Measurements from ENCODE around the gene RBM4.

GRCh38 chr11:66677599-66678375, 39.3 kb downstream of the RBM4 start, which contains the start of gene RBM4B:
- TF ChIP-seq CTCF (IDR thresholded peaks at IDR 0.05; ENCODE audit: low read length) (no peak), EZH2 (IDR thresholded peaks at IDR 0.05; ENCODE audit: borderline replicate concordance, low read length) (no peak)

Data from OCI-LY1 (cell line).